GM12878 (cell line): ENCODE data around the gene CCDC63.

Source experiments
- BHLHE40 ChIP-seq, 2 experiments: fragments of 450-650 bp in 1 of 2; IDR thresholded peaks; 2 replicates each; pipeline ENCODE4 v1.6.1; 2011 to 2017; ENCODE audit warnings: low read depth in 2 of 2, borderline replicate concordance in 1 of 2, improper control_type of control experiment in 1 of 2, low read length in 1 of 2, mild to moderate bottlenecking in 1 of 2
- CHD1 ChIP-seq: IDR thresholded peaks from 2 replicates; pipeline ENCODE4 v1.6.1; 2012; ENCODE audit warnings: low read depth, low read length, improper control_type of control experiment
- EP300 ChIP-seq, 2 experiments: fragments of 150-350 bp in 1 of 2; IDR thresholded peaks; 2 replicates each; pipeline ENCODE4 v1.6.1; 2011 to 2012; ENCODE audit warnings: low read depth in 2 of 2, low read length in 2 of 2, borderline replicate concordance in 1 of 2, improper control_type of control experiment in 1 of 2, inconsistent platforms in 1 of 2; ENCODE audit not compliant: control insufficient read depth in 1 of 2
- PAX8 ChIP-seq: fragments of 450-650 bp; IDR thresholded peaks from 2 replicates; pipeline ENCODE4 v1.6.1; 2017; ENCODE audit warnings: mild to moderate bottlenecking, moderate library complexity
- POLR2A ChIP-seq: IDR thresholded peaks from 2 replicates; pipeline ENCODE4 v1.6.1; 2011; ENCODE audit warnings: low read depth, mild to moderate bottlenecking, low read length
- RAD21 ChIP-seq: IDR thresholded peaks from 2 replicates; pipeline ENCODE4 v1.6.1; 2011; ENCODE audit warnings: mild to moderate bottlenecking, low read depth, low read length, moderate library complexity; ENCODE audit not compliant: insufficient read depth
- SIN3A ChIP-seq: IDR thresholded peaks from 2 replicates; pipeline ENCODE4 v1.6.1; 2012; ENCODE audit warnings: low read depth, low read length, improper control_type of control experiment
- SMARCA5 ChIP-seq: fragments of 450-650 bp; IDR thresholded peaks from 2 replicates; pipeline ENCODE4 v1.6.1; 2017; ENCODE audit warnings: mild to moderate bottlenecking
- TF ChIP-seq, protein P1 (sequence below), 3 experiments: IDR thresholded peaks in 2 of 3; conservative IDR thresholded peaks in 1 of 3; 2 replicates each; pipeline ENCODE4 v1.5.1; 2011; ENCODE audit warnings: low read depth in 3 of 3, low read length in 3 of 3, mild to moderate bottlenecking in 3 of 3, control low read depth in 2 of 3, moderate library complexity in 2 of 3, inconsistent platforms in 1 of 3, mixed read lengths in 1 of 3; ENCODE audit not compliant: control insufficient read depth in 2 of 3, insufficient read depth in 1 of 3; ENCODE audit errors: extremely low read depth in 1 of 3
- TF ChIP-seq, protein P2 (sequence below): IDR thresholded peaks from 2 replicates; pipeline ENCODE4 v1.6.1; 2011; ENCODE audit warnings: borderline replicate concordance, low read depth, mild to moderate bottlenecking, moderate library complexity, mixed read lengths, low read length; ENCODE audit not compliant: insufficient read depth; ENCODE audit errors: extremely low read length
- TF ChIP-seq, protein P3 (sequence below): IDR thresholded peaks from 2 replicates; pipeline ENCODE4 v1.6.1; 2012; ENCODE audit warnings: low read depth, low read length, improper control_type of control experiment
- TF ChIP-seq, protein P4 (sequence below): IDR thresholded peaks from 2 replicates; pipeline ENCODE4 v1.6.1; 2012; ENCODE audit warnings: low read depth, low read length, improper control_type of control experiment

DNA sequence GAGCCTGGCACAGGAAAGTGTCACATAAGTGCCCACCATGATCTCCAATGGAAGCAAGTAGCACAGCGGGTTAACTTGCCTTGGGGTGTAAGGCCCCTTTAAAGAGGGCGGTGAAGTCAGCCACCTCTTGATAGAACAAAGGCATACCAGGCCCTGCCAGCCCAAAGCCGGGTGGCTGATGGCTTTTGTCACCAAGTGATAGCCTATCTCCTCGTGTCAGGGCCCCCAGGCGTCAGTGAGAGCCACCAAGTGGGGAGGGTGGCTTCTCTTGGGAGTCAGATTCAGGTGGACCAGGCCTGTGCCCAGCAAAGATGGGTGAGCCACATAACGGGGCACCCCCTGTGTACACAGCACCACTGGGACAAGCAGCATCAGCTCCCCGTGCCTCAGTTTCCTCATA is 81.9 kb downstream of the CCDC63 start:
- TF ChIP-seq CHD1 = no peak
- TF ChIP-seq POLR2A = no peak
- TF ChIP-seq, protein P1, sequence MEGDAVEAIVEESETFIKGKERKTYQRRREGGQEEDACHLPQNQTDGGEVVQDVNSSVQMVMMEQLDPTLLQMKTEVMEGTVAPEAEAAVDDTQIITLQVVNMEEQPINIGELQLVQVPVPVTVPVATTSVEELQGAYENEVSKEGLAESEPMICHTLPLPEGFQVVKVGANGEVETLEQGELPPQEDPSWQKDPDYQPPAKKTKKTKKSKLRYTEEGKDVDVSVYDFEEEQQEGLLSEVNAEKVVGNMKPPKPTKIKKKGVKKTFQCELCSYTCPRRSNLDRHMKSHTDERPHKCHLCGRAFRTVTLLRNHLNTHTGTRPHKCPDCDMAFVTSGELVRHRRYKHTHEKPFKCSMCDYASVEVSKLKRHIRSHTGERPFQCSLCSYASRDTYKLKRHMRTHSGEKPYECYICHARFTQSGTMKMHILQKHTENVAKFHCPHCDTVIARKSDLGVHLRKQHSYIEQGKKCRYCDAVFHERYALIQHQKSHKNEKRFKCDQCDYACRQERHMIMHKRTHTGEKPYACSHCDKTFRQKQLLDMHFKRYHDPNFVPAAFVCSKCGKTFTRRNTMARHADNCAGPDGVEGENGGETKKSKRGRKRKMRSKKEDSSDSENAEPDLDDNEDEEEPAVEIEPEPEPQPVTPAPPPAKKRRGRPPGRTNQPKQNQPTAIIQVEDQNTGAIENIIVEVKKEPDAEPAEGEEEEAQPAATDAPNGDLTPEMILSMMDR (IDR thresholded peaks at IDR 0.05 in 2 of 3, conservative IDR thresholded peaks at IDR 0.05 in 1 of 3; ENCODE audit: control insufficient read depth in 2 of 3, extremely low read depth in 1 of 3, insufficient read depth in 1 of 3, low read depth in 3 of 3, low read length in 3 of 3) = no peak
- TF ChIP-seq PAX8 = no peak
- no peak for TF ChIP-seq BHLHE40 (IDR thresholded peaks at IDR 0.05; ENCODE audit: borderline replicate concordance in 1 of 2, low read depth in 2 of 2, low read length in 1 of 2)
- TF ChIP-seq, protein P2, sequence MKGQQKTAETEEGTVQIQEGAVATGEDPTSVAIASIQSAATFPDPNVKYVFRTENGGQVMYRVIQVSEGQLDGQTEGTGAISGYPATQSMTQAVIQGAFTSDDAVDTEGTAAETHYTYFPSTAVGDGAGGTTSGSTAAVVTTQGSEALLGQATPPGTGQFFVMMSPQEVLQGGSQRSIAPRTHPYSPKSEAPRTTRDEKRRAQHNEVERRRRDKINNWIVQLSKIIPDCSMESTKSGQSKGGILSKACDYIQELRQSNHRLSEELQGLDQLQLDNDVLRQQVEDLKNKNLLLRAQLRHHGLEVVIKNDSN = no peak
- TF ChIP-seq, protein P3, sequence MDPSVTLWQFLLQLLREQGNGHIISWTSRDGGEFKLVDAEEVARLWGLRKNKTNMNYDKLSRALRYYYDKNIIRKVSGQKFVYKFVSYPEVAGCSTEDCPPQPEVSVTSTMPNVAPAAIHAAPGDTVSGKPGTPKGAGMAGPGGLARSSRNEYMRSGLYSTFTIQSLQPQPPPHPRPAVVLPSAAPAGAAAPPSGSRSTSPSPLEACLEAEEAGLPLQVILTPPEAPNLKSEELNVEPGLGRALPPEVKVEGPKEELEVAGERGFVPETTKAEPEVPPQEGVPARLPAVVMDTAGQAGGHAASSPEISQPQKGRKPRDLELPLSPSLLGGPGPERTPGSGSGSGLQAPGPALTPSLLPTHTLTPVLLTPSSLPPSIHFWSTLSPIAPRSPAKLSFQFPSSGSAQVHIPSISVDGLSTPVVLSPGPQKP = no peak
- no peak for TF ChIP-seq SIN3A
- no peak for TF ChIP-seq EP300 (IDR thresholded peaks at IDR 0.05; ENCODE audit: borderline replicate concordance in 1 of 2, control insufficient read depth in 1 of 2, low read depth in 2 of 2, low read length in 2 of 2)
- TF ChIP-seq RAD21 = no peak
- TF ChIP-seq, protein P4, sequence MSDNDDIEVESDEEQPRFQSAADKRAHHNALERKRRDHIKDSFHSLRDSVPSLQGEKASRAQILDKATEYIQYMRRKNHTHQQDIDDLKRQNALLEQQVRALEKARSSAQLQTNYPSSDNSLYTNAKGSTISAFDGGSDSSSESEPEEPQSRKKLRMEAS = no peak
- no peak for TF ChIP-seq SMARCA5
